DMS79 treated with DMSO at 0.1 percent for 48 hours (cell line): ENCODE results near the gene CALHM1.
"Not testable (repeated sequence)": the region's sequence is repeated elsewhere in the genome, so short reads cannot be mapped to it uniquely, and the experiment has no call there.

Experiments used
- DNase-seq: peaks from one replicate; lab custom pipeline; 2025; lab: John Stamatoyannopoulos, UW

The CALHM1 gene, protein sequence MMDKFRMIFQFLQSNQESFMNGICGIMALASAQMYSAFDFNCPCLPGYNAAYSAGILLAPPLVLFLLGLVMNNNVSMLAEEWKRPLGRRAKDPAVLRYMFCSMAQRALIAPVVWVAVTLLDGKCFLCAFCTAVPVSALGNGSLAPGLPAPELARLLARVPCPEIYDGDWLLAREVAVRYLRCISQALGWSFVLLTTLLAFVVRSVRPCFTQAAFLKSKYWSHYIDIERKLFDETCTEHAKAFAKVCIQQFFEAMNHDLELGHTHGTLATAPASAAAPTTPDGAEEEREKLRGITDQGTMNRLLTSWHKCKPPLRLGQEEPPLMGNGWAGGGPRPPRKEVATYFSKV

DNA sequence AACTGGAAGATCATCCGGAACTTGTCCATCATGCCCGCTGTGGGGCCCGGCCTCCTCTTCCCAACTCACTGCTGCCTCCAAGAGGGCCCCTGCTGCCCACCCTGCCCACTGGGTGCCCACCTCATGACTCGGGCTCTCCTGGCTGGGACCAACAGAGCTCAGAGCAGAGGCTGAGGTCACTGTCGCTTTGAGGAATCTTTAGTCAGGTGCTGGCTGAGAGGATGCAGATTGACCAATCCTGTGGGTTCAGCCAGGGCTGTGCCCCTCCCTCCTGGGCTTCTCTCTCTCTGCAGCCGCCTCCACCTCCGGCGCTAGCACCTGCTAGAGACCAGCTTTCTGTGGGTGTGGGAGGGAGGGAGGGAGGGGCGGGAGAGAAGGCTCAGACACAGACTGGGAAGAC lies at the start of gene CALHM1:
Gene CALHM1 (minus strand): TSS at position 181 of the 400 bp plus-strand sequence. CDS start 149 bp downstream, at position 32.
- DNase-seq, result no peak

DNA sequence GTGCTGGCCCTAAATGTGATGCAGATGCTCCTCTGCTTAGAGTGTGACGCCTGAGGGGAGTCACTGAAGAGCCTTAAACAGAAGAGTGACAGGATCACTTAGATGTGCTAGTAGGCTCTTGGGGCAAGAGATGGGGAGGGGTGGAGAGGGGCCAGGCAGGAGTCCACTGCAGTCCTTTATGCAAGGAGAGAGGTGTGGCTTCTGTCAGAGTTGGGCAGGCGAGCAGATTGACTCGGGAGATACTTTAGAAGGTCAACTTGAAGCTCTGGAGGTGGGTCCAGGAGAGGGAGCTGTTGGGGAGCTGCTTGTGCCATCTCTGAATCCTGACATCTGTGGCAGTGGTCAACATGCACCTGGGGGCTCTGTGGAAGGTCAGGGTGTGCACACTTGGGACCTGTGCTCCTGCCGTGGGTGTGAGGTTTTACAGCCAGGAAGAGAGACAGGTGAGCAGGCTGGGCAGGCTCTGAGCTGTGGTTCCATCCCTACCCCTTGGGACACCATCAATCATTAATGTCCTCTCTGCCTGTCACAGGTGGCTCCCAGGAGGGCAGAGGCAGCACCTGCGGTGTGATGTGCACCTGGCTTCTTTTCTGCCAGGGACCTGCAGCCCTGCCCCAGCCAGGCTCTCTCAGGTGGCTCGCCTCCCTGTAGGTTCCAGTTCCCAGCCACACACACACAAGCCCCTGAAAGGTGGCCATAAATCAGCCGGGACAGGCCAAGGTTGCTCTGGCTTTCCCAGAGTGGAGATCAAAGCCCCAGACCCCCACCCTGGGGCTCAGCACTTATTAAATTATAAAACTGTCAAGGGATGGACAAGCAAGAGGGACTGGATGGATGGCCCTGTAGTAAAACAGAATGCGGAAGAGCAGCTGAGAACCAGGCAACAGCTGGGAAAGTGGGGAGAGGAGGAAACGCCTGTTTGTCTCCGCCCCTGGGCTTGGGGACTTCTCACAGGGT lies 48.8 kb upstream of the CALHM1 start:
- peak; percentile 27 for DNase-seq

DNA sequence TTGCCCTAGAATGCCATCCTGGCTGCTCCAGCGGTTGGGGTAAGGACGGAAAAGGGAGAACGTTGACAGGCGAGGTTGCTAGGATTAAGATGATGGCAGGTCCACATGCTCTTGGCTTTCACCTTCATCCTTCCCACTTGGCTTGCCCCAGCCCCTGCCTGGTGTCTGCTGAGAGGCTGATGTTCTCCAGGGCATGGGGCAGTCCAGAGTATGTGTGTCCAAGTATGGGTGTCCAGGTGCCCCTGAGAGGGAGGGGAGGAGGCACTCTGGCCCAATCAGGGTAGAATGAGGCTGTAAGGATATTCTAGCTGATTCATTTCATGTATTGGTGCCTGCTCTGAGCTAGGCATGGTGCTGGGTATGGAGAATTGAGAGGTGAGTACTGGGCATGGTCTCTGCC lies 47.4 kb upstream of the CALHM1 start:
- no peak for DNase-seq

DNA sequence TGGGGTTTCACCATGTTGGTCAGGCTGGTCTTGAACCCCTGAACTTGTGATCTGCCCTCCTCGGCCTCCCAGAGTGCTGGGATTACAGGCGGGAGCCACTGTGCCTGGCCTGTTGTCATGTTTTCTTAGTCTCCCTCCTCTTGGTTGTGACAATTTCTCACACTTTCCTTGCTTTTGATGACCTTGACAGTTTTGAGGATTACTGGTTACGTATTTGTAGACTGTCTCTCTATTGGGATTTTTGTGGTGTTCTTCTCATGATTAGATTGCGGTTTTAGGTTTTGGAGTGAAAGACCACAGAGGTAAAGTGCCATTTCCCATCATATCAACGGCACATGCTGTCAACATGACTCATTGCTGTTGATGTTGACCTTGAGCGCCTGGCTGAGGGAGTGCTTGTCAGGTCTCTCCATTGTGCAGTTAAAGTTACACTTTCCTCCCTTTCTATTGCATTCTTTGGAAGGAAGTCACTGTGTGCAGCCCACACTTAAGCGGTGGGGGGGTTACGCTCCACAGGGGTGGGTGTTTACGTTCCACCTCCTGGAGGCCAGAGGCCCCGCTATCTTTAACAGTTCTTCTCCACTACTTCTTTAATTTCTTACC lies 45.6 kb upstream of the CALHM1 start:
- no peak for DNase-seq

DNA sequence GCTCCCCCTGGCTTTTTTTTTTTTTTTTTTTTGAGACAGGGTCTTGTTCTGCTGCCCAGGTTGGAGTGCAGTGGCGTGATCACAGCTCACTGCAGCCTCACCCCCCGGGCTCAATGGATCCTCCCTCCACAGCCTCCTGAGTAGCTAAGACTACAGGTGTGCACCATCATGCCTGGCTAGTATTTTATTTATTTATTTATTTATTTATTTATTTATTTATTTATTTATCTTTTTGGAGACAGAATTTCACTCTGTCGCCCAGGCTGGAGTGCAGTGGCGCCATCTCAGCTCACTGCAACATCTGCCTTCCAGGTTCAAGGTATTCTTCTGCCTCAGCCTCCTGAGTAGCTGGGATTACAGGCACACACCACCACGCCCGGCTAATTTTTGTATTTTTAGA lies 45.1 kb upstream of the CALHM1 start:
- not testable (repeated sequence) for DNase-seq

DNA sequence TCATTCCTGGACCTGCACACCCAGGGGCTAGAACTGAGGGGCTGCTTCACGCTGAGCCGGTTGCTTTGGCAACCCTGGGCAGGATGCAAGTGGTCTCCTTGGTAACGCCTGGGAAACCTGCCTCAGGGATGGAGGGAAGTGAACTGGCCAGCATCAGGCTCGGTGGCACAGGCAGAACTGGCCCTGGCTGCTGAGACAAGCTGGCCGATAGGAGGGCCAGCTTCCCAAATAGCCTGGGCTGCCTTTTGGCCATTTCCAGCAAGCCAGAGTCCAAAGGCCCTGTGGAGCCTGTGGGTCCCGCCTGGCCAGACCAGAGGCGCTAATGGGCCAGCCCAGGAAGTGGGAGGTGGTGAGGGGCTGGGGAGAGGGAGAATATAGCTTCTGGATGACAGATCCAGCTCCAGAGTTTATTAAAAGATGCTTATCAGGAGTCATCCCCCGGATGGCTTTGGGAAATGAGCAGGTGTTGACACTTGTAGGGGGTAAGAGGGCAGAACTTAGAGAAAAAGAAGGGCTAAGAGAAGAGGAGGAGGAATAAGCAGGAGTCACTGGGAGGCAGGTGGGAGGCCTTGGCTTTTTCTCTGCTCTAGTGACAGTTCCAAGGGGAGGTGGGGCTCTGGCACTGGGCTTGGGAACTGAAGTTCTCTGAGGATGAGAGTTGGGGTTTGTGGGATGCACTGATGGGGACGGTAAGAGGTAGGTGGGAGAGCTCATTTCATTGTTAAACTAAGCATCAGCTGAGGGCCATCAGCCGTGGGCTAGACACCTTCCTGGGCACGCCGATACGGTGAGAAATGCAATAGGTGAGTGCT lies 44.4 kb upstream of the CALHM1 start:
- DNase-seq, result no peak

DNA sequence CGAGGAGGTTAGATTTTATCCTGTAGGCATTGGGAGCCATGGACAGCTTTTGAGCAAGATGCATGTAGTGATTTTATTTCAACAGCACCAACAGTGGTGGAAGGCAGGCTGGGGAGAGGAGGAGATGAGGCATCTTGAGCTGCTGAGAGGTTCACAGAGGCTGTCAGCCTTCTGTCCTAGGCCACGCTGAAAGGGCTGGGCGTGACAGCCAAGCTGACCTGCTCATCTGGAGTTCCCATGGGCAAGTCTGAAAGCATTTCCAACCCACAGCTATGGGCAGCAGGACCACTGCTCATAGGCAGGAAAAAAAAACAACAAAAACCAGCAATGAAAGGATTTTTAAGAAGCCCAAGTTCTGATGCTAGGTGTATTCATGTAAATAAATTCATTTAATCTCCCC lies 42.5 kb upstream of the CALHM1 start:
- DNase-seq, result no peak

DNA sequence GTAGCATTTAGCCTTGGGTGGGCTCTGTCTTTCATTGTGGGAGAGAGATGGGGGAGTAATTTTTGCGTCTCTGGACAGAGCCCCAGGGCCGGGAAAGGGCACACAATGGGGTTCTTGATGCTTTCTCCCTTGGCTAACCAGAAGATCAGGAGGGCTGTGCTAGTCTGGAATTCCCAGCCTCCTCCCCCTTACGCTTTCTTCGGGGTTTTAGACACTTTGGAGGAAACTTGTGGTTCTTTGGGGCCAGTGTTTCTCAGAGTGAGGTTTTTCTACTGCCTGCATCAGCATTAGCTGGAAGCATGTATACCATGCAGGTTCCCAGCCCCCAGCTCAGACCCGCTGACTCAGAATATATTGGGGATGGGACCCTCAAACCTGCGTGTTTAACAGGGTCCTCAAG lies 41.8 kb upstream of the CALHM1 start:
- no peak for DNase-seq

DNA sequence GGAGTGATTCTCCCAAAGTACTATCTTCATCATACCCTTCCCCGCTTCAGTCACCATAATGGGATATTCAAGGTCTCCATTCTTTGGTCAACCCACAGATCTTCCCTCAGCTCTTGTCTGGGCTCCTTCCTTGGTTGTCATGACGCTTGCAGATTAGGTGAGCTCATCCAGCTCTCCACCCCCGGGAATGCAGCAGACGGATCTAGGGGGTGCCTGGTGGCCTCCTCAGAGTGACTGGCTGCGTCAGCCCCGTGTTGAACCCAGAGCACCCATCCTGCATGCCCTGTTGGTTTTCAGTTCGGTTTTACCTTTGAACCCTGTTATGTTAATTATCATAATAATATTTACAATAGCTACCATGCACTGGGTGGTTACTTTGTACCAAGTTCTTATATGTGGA lies 41.2 kb upstream of the CALHM1 start:
- no peak for DNase-seq

DNA sequence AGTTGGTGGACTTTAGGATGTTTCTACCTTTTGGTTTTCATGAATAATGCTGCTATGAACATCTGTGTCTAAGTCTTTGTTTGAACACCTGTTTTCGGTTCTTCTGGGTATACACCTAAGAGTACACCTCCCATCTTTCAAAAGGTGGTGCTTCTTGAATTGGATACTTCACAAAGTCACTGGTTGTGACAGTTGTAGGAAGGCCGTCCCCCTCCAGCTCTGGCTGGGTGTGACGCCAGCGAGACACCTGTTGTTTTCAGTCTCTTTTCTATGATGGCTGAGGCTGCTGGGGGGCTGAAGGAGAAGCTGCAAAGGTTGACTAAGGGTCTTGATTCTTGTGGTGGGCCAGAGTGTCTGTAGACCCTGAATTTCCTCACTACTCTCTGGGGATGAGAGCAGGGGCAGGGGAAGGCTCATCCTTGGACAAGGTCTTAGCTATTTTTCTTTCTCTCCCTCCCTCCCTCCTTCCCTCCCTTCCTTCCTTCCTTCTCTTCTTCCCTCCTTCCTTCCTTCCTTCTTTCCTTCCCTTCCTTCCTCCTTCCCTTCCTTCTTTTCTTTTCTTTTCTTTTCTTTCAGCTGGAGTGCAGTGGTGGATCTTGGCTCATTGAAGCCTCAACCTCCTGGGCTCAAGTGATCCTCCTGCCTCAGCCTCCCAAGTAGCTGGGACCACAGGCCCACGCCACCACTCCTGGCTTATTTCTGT lies 40.4 kb upstream of the CALHM1 start:
- no peak for DNase-seq

DNA sequence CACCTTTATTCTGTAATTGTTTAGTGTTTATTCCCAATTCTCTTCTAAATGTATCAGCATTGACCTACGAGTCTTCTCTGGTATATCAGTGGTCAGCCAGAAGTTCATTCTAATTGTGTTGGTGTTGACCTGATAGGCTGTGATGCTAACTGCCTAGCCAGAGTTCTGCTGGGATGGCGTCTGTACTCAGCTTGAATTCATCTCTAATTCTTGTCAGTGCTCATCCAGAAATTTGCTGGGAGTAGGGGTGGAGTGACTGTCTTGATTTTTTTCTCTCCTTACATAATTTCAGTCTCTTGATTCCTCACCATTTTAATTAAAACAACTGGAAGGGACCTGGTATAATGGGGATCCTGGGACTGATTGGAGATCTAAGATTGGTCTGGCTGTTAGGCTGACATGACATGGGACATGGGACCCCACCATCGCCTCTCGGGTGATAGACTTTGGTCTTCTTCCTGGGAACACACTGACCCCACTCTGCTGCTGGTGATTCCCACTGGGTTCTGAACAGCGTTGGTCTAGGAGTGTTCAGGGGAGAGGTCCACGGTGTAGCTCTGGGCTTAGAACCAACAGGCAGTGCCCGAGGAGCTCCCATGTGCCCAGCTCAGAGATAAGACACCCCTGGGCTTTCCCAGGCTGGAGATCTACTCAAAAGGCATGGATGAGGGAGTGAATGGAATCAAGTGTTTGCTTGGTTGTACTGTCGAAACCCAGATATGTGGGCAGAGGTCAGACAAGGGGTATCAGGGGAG lies 38.6 kb upstream of the CALHM1 start:
- DNase-seq, result no peak

DNA sequence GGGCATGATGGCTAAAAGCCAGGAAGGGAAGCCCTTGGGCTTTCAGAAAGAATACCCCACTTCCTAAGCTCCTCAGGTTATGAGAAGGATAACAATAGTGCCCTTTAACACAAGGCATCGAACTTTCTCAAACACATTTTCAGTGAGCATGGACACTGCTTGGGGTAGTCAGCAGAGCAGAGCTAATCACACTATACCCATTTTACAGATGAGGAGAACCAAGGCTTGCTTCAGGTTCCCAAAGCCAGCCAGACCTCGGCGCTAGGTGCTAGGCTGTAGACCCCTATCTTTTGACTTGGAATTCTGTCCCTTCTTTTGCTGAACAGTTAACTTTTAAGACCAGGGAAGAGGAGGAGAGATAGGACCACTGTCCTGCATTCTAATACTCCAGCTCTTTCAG lies 36.6 kb upstream of the CALHM1 start:
- DNase-seq, result no peak

DNA sequence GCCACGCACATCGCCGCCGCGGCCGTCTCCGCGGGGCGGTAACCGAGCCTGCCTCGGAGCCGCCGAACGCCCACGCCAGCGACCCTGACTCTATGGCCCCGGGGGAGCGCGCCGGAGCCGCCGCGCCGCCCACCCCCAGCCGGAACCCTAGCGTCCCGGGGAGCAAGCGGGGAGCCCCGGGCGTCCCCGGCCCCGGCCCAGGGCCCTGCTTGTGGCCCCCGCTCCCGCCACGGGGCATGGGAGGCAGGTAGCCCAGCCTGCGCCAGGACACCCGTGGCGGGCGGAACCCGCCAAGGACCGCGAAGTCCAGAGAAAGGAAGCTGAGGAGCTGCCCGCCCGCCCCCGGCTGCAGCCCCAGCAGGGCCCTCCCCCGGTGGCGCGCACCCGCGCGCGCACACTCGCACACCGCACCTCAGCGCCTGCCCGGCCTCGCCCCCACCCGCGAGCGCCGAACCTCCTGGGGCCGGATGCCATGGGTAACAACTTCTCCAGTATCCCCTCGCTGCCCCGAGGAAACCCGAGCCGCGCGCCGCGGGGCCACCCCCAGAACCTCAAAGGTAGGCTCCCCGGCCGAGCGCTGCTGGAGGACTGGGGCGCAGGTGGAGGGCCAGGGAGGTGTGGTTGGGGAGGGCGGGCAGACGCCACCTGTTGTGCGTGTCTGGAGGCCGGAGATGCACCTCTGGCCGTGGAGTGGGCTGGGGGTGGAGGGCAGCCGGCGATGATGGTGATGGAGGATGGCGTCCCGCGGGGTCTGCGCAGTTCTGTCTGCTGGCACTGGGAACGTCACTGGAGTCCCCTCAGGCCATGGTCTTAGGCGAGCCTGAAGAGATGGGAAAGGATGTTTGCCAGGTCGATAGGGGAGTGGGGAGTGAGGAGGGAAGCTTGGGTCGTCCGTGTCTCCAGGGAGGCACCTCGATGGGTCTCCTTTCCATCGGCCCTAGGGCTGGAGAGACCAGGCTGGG lies 35.5 kb upstream of the CALHM1 start:
- no peak for DNase-seq

DNA sequence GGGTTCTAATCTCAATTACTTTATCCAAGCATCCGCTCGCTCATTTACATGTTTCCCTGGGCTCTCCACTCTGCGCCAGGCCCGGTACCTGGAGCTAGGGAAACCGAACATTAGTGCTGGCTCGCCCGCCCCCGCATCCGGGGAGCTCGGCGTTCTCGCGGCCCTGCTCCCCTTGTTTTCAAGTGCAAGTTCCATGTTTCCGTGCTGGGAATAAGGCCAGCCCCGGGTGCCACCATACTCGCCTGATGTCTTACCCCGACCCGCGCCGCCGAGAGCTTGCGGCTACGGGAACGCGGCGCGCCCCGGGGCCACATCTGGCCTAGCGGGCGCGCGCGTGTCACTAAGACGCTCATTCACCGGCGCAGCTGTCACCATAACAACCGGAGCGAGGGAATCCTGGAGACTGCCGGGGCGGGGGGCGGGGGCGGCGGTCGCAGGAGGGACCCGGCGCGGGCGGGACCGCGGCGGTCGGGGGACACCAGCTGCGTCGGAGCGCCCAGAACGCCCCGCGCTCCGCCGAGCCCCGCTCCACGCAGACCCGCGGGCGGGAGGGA lies 34.7 kb upstream of the CALHM1 start, which contains the start of gene NEURL1:
Gene NEURL1 (plus strand): TSS at position 344 of the 554 bp plus-strand sequence. CDS start 683 bp downstream, outside the sequence.
- DNase-seq, result peak; percentile 6

DNA sequence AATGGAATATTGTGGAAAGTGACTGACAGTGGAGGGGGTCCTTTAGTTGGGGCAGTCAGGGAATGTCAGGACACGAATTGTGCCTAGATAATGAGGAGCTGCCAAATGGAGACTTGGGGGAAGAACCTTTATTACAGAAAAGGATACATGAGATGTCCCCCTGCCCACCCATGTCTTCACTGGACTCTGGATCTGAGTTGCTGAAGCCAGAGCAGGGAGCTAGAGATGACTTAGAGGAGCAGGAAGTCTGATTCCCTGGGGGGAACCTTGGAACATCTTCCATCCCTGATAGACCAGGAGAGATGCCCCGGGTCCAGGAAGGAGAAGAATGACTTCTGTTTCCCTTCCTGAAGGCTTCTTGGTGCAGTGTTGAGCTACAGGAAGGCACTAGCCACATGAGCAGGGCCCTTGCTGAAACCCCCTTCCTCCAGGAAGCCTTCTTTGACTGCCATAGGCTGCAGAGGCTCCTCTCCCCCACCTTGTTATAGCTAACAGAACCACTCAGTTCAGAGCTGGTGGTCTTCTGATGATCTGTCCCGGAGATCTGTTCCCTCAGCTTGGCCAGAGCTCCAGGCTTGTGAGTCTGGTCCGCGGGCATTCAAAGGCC lies 34.1 kb upstream of the CALHM1 start:
- no peak for DNase-seq

DNA sequence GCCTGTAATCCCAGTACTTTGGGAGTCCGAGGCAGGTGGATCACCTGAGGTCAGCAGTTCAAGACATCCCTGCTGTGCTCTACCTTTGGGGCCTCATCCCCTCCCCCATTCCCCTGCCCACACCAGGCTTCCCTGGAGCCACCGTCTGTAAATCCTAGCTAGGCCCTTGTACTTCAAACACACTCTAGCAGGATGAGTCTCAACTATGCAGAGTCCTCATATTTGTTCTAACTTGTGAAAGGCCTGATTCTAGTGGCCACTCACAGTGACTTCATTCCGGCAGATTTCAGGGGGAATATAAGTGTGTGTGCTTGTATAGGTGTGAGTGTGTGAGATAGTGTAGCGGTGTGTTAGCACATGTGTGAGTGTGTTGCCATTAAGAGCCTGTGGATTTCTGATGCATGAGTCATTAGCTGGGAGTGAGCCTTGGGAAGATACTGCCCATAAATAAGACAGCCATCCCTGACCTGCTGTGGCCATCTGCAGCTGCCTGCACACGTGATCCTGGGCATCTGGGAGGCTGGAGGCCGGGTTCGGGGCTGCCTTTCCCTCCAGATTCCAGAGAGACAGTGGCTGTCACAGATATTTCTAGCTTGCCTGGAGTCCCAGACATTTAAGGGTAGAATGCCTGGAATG lies 33.1 kb upstream of the CALHM1 start:
- no peak for DNase-seq

DNA sequence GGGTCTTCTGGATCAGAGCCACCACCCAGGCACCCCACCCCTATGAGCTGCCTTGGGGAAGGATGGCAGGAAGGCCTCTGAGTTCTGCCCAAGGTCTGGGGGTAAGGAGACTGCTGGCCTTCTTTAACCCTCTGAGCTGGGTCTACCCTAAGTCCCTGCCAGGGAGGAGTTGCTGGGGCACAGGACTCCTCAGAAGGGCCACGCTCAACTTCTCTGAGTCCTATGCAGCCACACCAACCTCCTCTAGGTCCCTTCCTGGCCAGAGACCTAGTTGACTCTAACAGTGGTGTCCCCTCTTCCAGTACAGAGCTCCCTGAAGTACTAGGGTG lies 32.2 kb upstream of the CALHM1 start:
- DNase-seq, result no peak

DNA sequence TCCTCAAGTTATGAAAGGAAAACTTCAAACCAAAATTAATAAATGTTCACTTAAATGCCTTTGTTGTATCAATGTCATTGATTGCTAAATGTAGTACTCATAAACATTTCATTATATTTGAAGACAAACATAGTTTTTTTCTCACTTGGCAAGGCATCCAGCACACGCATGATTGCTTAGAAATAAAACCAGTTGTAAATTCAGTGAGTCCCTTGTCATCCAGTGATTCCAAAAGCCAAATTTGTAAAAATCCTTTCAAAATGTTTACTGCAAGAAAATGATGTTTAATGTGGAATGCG lies 28.7 kb upstream of the CALHM1 start:
- no peak for DNase-seq
